Osteoblast (primary cell): ENCODE data around the gene ERBB4. TPM values are rescaled to one million over a fixed set of nuclear protein-coding genes. Genes with fewer than 3 reads are reported as not detected.
"Not testable (repeated sequence)": the region's sequence is repeated elsewhere in the genome, so short reads cannot be mapped to it uniquely, and the experiment has no call there.

Experiments used
- DNase-seq: peaks from one replicate; pipeline ENCODE4 v3.0.0; 2011; ENCODE audit warnings: low spot score, mixed read lengths; ENCODE audit not compliant: insufficient read length; ENCODE audit errors: missing footprints
- H2AFZ ChIP-seq: 2 replicates; pipeline ENCODE4 v1.6.0; 2011; ENCODE audit warnings: mild to moderate bottlenecking, low read length
- H3K27ac ChIP-seq: 2 replicates; pipeline ENCODE4 v1.5.1; 2011; ENCODE audit warnings: mild to moderate bottlenecking, low read depth, low read length, moderate library complexity
- H3K27me3 ChIP-seq: 2 replicates; pipeline ENCODE4 v1.6.0; 2012; ENCODE audit warnings: mild to moderate bottlenecking, control low read depth, inconsistent platforms, low read length, moderate library complexity; ENCODE audit not compliant: insufficient read depth
- H3K36me3 ChIP-seq: 2 replicates; pipeline ENCODE4 v1.5.1; 2011; ENCODE audit warnings: mild to moderate bottlenecking, low read length, control low read depth, moderate library complexity; ENCODE audit not compliant: insufficient read depth
- H3K4me1 ChIP-seq: 2 replicates; pipeline ENCODE4 v1.5.1; 2011; ENCODE audit warnings: mild to moderate bottlenecking, low read length, control low read depth, moderate library complexity; ENCODE audit not compliant: insufficient read depth
- H3K4me2 ChIP-seq: 2 replicates; pipeline ENCODE4 v1.6.0; 2011; ENCODE audit warnings: mild to moderate bottlenecking, low read length; ENCODE audit not compliant: insufficient read depth
- H3K4me3 ChIP-seq: fragments of 200-600 bp; sonication (generic); 3 replicates; pipeline ENCODE4 v1.5.1; 2012; ENCODE audit warnings: mild to moderate bottlenecking, low read length, inconsistent platforms; ENCODE audit not compliant: insufficient read depth
- H3K79me2 ChIP-seq: 2 replicates; pipeline ENCODE4 v1.6.0; 2012; ENCODE audit warnings: mild to moderate bottlenecking, low read length, control low read depth, inconsistent platforms; ENCODE audit not compliant: insufficient read depth
- H3K9me3 ChIP-seq: 2 replicates; pipeline ENCODE4 v1.5.1; 2011; ENCODE audit warnings: low read depth, low read length, control low read depth
- H4K20me1 ChIP-seq: 2 replicates; pipeline ENCODE4 v1.6.0; 2012; ENCODE audit warnings: mild to moderate bottlenecking, low read length, control low read depth; ENCODE audit not compliant: insufficient read depth
- total RNA-seq: library from RNA; depleted of rRNA; stranded (reverse); fragments of >200 nt; gene quantifications from 2 replicates; pipeline ENCODE4 v1.2.3, GENCODE V29; 2012
- TF ChIP-seq, protein P1 (sequence below): IDR thresholded peaks from 2 replicates; pipeline ENCODE4 v1.5.1; 2011; ENCODE audit warnings: mild to moderate bottlenecking, low read depth, low read length, moderate library complexity; ENCODE audit errors: extremely low read depth

ERBB4 gene
- total RNA-seq, 1 donor: under 0.01 TPM

DNA sequence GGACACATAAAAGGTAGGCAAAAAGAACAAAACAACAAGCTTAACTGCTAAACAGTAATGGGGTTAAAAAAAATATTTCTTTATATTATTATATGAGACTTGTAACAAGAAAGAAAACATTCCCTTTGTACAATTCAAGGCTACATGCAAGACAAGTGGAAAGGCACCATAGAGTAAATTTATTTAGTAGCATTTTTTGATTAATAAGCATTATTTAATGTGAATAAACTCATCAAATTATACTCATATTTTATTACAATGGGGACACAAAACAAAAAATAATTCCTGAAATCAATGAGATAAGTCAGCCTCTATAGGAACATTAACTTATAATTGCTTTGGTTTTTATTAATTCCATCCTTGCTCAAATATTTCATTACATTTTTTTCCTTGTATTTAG is 809.2 kb downstream of the ERBB4 start:
- H3K4me3 ChIP-seq: no peak overlapping the region
- H3K4me2 ChIP-seq: no peak overlapping the region
- H3K4me1 ChIP-seq: no peaks in the 10 kb centered on the region
- H3K27me3 ChIP-seq: no peaks in the 10 kb centered on the region
- H3K36me3 ChIP-seq: no peaks in the 10 kb centered on the region
- H3K9me3 ChIP-seq: no peaks in the 10 kb centered on the region
- TF ChIP-seq, protein P1, sequence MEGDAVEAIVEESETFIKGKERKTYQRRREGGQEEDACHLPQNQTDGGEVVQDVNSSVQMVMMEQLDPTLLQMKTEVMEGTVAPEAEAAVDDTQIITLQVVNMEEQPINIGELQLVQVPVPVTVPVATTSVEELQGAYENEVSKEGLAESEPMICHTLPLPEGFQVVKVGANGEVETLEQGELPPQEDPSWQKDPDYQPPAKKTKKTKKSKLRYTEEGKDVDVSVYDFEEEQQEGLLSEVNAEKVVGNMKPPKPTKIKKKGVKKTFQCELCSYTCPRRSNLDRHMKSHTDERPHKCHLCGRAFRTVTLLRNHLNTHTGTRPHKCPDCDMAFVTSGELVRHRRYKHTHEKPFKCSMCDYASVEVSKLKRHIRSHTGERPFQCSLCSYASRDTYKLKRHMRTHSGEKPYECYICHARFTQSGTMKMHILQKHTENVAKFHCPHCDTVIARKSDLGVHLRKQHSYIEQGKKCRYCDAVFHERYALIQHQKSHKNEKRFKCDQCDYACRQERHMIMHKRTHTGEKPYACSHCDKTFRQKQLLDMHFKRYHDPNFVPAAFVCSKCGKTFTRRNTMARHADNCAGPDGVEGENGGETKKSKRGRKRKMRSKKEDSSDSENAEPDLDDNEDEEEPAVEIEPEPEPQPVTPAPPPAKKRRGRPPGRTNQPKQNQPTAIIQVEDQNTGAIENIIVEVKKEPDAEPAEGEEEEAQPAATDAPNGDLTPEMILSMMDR: no peak
- H3K27ac ChIP-seq: no peak overlapping the region
- no peak for DNase-seq
- H3K79me2 ChIP-seq: no peaks in the 10 kb centered on the region
- no peaks in the 10 kb centered on the region for H4K20me1 ChIP-seq
- no peak overlapping the region for H2AFZ ChIP-seq

DNA sequence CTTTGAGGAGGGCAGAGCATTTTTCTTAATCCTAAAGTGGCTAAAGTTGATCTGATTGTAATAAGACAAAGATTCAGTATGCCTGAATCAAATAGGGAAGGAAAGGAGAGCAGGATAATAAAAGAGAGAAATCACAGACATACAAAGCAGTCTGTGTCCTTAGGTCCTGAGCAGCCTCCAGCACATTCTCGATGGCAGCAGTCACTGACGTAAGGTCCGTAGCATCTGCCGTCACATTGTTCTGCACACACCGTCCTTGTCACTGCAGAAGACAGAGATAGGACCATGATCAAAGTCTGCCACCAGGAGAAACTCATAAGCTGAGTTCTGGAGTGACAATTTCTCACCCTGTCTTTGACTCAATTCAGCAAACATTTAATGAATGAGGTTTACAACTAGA is 813.7 kb downstream of the ERBB4 start:
- Histone ChIP-seq H2AFZ (no peak overlapping the region), H3K27me3 (no peaks in the 10 kb centered on the region), H3K4me1 (no peaks in the 10 kb centered on the region), H4K20me1 (no peaks in the 10 kb centered on the region), H3K36me3 (no peaks in the 10 kb centered on the region), H3K79me2 (no peaks in the 10 kb centered on the region), H3K4me3 (no peak overlapping the region), H3K9me3 (no peaks in the 10 kb centered on the region), H3K27ac (no peak overlapping the region), H3K4me2 (no peak overlapping the region)
- DNase-seq: no peak
- TF ChIP-seq, protein P1: no peak

DNA sequence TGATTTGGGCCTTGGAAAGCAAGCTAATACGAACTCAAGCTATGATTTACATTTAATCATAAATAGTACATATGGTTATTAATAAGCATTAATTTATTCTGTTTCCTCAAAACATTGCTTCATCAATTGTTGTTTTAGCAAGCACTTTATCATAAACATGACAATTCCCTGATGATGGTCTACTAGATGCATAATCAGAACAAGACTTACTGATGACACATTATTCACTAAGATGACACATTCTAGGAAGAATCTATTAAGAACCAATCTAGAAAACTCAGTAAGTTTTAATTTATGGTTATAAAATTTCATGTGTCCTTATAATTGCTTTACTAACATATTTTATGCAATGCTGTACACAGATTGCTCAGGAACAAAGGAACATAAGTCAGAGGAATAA is 815.2 kb downstream of the ERBB4 start:
- no peak overlapping the region for H3K4me2 ChIP-seq
- H3K4me1 ChIP-seq: no peaks in the 10 kb centered on the region
- H3K27ac ChIP-seq: no peak overlapping the region
- no peaks in the 10 kb centered on the region for H3K36me3 ChIP-seq
- no peaks in the 10 kb centered on the region for H3K79me2 ChIP-seq
- H3K27me3 ChIP-seq: no peaks in the 10 kb centered on the region
- no peak overlapping the region for H2AFZ ChIP-seq
- TF ChIP-seq, protein P1: no peak
- no peaks in the 10 kb centered on the region for H3K9me3 ChIP-seq
- no peaks in the 10 kb centered on the region for H4K20me1 ChIP-seq
- DNase-seq: no peak
- no peak overlapping the region for H3K4me3 ChIP-seq

DNA sequence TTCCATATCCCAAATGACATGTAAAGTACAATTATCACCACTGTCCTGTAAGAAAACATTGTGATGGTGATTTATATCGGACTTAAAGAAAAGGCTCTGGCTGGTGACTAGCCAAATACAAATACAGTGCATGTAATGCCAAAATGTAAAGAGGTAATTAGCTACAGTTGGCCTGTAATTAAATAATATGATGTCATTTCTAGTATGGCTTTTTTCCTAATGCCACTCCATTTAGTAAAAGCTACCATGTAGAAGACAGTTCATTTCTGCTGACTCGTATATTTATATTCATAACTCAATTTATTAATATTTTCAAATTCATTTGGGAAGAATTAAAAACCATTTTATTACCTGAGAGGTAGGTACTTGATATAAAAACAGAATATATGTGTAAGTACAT is 815.7 kb downstream of the ERBB4 start:
- Histone ChIP-seq H3K4me3 (no peak overlapping the region), H3K4me1 (no peaks in the 10 kb centered on the region), H3K79me2 (no peaks in the 10 kb centered on the region), H2AFZ (no peak overlapping the region), H3K27me3 (no peaks in the 10 kb centered on the region), H3K4me2 (no peak overlapping the region), H3K27ac (no peak overlapping the region), H4K20me1 (no peaks in the 10 kb centered on the region), H3K36me3 (no peaks in the 10 kb centered on the region), H3K9me3 (no peaks in the 10 kb centered on the region)
- TF ChIP-seq, protein P1: no peak
- DNase-seq: no peak

DNA sequence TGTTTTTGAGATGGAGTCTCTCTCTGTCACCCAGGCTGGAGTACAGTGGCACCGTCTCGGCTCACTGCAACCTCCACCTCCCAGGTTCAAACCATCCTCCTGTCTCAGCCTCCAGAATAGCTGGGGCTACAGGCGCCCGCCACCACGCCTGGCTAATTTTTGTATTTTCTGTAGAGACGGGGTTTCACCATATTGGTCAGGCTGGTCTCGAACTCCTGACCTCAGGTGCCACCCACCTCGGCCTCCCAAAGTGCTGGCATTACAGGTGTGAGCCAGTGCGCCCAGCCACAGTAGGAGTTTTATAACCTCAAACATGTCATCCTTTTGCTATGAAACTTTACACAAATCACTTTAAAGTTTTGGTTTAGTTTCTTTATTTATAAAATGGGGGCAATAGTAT is 816.7 kb downstream of the ERBB4 start:
- H3K4me3 ChIP-seq, H3K27ac ChIP-seq, H3K4me1 ChIP-seq, DNase-seq, H2AFZ ChIP-seq, H3K27me3 ChIP-seq, H4K20me1 ChIP-seq, H3K9me3 ChIP-seq, H3K36me3 ChIP-seq, H3K4me2 ChIP-seq, H3K79me2 ChIP-seq: not testable (repeated sequence)
